ENCODE data around the gene USE1.

USE1 gene

GRCh38 chr19:17214508-17215126, 540 bp upstream of the USE1 start:
- Mint-ChIP-seq H3K4me3 (peak overlapping the region; percentile 86), H3K27ac (peak overlapping the region; percentile 99), H3K27me3 (ENCODE audit: low read depth) (no peaks in the 10 kb centered on the region), H3K4me1 (ENCODE audit: low read depth) (peaks cover 9% of the 10 kb centered on the region), H3K9me3 (no peaks in the 10 kb centered on the region), H3K36me3 (ENCODE audit: low read depth) (peaks cover 33% of the 10 kb centered on the region)

- Mint-ChIP-seq H3K4me3 (peak overlapping the region; percentile 86), H3K27ac (peak overlapping the region; percentile 65), H3K36me3 (ENCODE audit: low read depth) (peaks cover 30% of the 10 kb centered on the region), H3K4me1 (ENCODE audit: low read depth) (peaks cover 9% of the 10 kb centered on the region), H3K27me3 (ENCODE audit: low read depth) (no peaks in the 10 kb centered on the region), H3K9me3 (no peaks in the 10 kb centered on the region)
Observed at GRCh38 chr19:17216058-17216670, 1.0 kb downstream of the USE1 start.

DNA sequence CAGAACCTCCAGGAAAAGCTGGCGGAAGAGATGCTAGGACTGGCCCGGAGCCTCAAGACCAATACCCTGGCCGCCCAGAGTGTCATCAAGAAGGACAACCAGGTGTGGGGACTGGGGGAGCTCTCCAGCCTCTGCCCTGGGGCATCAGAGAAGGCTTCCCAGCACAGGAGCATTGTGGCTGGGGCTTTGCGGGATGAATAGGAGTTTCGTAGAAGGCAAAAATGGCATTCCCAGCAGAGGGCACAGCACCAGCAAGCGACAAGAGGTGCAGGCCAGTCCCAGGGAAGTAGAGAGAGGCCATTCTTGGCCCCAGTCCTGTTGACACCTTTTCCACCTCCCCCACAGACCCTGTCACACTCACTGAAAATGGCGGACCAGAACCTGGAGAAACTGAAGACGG, 4.1 kb downstream of the USE1 start:
- H3K4me1 Mint-ChIP-seq (ENCODE audit: low read depth) = peaks cover 9% of the 10 kb centered on the region
- H3K27me3 Mint-ChIP-seq (ENCODE audit: low read depth) = no peaks in the 10 kb centered on the region
- H3K9me3 Mint-ChIP-seq = no peaks in the 10 kb centered on the region
- H3K4me3 Mint-ChIP-seq = no peak overlapping the region
- peaks cover 26% of the 10 kb centered on the region for H3K36me3 Mint-ChIP-seq (ENCODE audit: low read depth)
- no peak overlapping the region for H3K27ac Mint-ChIP-seq

DNA sequence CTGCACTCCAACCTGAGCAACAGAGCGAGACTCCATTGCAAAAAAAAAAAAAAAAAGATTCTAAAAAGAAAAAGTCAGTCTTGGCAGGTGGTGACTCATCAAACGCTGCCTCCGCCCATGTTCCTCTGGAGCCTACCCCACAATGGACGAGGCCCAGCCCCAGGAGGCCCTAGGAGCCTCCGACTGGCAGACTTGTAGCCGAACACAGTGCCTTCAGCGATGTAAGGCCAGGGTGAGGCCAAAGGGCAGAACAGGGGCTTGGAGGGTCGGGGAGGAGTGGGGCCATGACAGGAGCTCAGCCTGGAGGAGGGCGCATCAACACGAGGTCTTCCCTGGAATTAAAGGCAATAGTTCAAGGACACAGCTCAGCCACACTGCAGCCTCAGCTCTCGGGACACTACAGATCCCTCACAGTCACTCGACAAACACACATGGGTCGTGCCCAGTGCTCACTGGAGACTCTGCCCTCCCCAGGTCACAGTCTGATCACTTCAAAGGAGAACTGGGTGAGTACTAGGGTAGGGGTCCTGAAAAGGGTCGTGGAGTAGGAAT, 5.1 kb downstream of the USE1 start:
- H3K4me3 Mint-ChIP-seq = no peak overlapping the region

GRCh38 chr19:17225053-17225452, 9.9 kb downstream of the USE1 start:
- Mint-ChIP-seq H3K36me3 (ENCODE audit: low read depth) (no peaks in the 10 kb centered on the region), H3K4me3 (peak overlapping the region; percentile 61), H3K9me3 (no peaks in the 10 kb centered on the region), H3K4me1 (ENCODE audit: low read depth) (peaks cover 5% of the 10 kb centered on the region), H3K27ac (no peak overlapping the region), H3K27me3 (ENCODE audit: low read depth) (no peaks in the 10 kb centered on the region)

More for the DNA sequence above, 5.1 kb downstream of the USE1 start:
- Mint-ChIP-seq H3K27ac (no peak overlapping the region), H3K27me3 (ENCODE audit: low read depth) (no peaks in the 10 kb centered on the region), H3K36me3 (ENCODE audit: low read depth) (peaks cover 23% of the 10 kb centered on the region), H3K4me1 (ENCODE audit: low read depth) (peaks cover 3% of the 10 kb centered on the region), H3K9me3 (no peaks in the 10 kb centered on the region)

GRCh38 chr19:17226002-17226933, 11.1 kb downstream of the USE1 start, which contains the start of gene OCEL1:
Gene OCEL1 (plus strand): TSS chr19:17226226. CDS start chr19:17226248, 22 bp downstream.
- Mint-ChIP-seq H3K4me1 (ENCODE audit: low read depth) (peaks cover 5% of the 10 kb centered on the region), H3K27me3 (ENCODE audit: low read depth) (no peaks in the 10 kb centered on the region), H3K9me3 (no peaks in the 10 kb centered on the region), H3K36me3 (ENCODE audit: low read depth) (no peaks in the 10 kb centered on the region), H3K27ac (peak within 1 kb of the TSS; percentile 99), H3K4me3 (peak within 1 kb of the TSS; percentile 92)

GRCh38 chr19:17227798-17228367, 12.7 kb downstream of the USE1 start:
- Mint-ChIP-seq H3K9me3 (no peaks in the 10 kb centered on the region), H3K36me3 (ENCODE audit: low read depth) (no peaks in the 10 kb centered on the region), H3K4me1 (ENCODE audit: low read depth) (peaks cover 5% of the 10 kb centered on the region), H3K27ac (no peak overlapping the region), H3K4me3 (no peak overlapping the region), H3K27me3 (ENCODE audit: low read depth) (no peaks in the 10 kb centered on the region)

GRCh38 chr19:17229890-17230289, 14.7 kb downstream of the USE1 start:
- Mint-ChIP-seq H3K27ac (no peak overlapping the region), H3K36me3 (ENCODE audit: low read depth) (no peaks in the 10 kb centered on the region), H3K4me1 (ENCODE audit: low read depth) (peaks cover 18% of the 10 kb centered on the region), H3K9me3 (no peaks in the 10 kb centered on the region), H3K4me3 (no peak overlapping the region), H3K27me3 (ENCODE audit: low read depth) (no peaks in the 10 kb centered on the region)

GRCh38 chr19:17232258-17232657, 17.1 kb downstream of the USE1 start:
- Mint-ChIP-seq H3K27ac (no peak overlapping the region), H3K4me1 (ENCODE audit: low read depth) (peaks cover 14% of the 10 kb centered on the region), H3K36me3 (ENCODE audit: low read depth) (no peaks in the 10 kb centered on the region), H3K9me3 (no peaks in the 10 kb centered on the region), H3K4me3 (no peak overlapping the region), H3K27me3 (ENCODE audit: low read depth) (no peaks in the 10 kb centered on the region)

- Mint-ChIP-seq H3K9me3 (no peaks in the 10 kb centered on the region), H3K27ac (peak overlapping the region; percentile 70), H3K36me3 (ENCODE audit: low read depth) (no peaks in the 10 kb centered on the region), H3K4me3 (peak overlapping the region; percentile 83), H3K27me3 (ENCODE audit: low read depth) (no peaks in the 10 kb centered on the region), H3K4me1 (ENCODE audit: low read depth) (peaks cover 16% of the 10 kb centered on the region)
Observed at GRCh38 chr19:17234911-17235299, 19.7 kb downstream of the USE1 start.

DNA sequence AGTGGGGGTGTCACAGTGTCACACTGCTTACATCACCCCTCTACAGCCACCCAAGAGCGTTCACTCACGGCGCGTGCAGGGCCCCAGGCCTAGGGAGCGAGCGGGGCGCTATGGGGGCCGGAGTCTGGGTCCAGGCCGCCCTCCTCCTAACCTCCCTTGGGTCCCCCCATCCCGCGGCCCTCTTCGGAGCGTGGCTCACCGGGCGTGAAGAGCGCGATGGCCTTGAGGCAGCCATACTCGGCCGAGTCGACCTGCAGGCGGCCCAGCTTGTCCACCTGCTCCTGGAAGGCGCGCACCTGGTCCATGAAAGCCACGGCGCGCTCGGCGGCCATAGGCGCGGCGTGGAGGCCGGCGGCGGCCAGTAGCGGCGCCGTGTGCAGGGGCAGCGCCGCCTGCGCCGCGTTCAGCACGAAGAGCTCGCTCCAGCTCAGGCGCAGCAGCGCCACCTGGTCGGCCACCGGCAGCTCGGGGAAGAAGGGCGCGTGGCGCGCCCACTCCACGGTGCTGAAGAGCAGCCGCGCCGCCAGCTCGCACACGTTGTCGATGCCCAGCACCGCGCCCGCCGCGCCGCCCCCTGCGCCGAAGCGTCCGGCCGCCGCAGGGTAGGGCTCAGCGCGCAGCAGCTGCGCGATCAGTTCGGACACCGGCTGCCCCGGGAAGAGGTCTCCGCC, 20.3 kb downstream of the USE1 start:
- Mint-ChIP-seq H3K27ac (peak overlapping the region; percentile 57), H3K9me3 (no peaks in the 10 kb centered on the region), H3K36me3 (ENCODE audit: low read depth) (no peaks in the 10 kb centered on the region)

DNA sequence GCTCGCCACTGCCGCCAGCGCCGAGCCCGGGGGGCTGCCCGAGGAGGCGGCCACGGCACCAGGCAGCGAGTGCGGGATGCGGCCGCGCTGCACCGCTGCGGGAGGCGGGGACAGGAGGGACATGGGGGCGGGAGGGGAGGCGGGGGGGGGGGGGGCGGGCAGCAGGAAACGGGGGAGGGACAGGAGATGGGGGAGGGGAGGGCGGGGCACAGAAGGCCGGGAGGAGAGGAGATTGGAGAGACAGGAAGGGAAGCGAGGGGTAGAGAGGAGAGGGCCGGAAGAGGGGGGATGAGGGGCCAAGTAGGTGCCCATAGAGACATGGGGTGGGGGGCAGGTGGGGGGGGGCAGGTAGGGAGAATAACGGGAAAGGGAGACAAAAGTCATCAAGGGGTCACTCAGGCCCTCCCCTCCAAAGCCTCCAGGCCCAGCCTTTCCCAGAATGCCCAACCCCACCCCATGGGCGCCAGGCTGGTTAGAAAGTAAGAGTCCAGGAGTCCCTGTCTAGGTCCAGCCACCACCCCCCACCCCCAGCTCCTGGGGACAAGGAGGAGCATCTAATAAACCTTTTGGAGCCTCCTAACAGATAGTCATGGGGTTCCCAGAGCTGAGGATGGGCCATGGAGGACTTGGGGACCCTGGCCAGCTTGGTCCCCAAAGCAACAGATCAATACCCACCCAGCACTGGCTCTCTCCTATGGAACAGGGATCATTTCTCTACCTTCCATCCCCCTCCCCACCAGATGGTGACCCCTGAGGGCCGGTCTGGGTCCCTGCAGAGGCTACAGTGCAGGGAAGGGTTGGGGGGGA, 21.0 kb downstream of the USE1 start:
- no peaks in the 10 kb centered on the region for H3K36me3 Mint-ChIP-seq (ENCODE audit: low read depth)
- no peaks in the 10 kb centered on the region for H3K9me3 Mint-ChIP-seq
- H3K4me3 Mint-ChIP-seq = peak overlapping the region; percentile 44
- H3K27ac Mint-ChIP-seq = peak overlapping the region; percentile 31
- H3K27me3 Mint-ChIP-seq (ENCODE audit: low read depth) = no peaks in the 10 kb centered on the region
- peaks cover 16% of the 10 kb centered on the region for H3K4me1 Mint-ChIP-seq (ENCODE audit: low read depth)

More for the DNA sequence above, 20.3 kb downstream of the USE1 start:
- Mint-ChIP-seq H3K4me1 (ENCODE audit: low read depth) (peaks cover 16% of the 10 kb centered on the region), H3K27me3 (ENCODE audit: low read depth) (no peaks in the 10 kb centered on the region), H3K4me3 (peak overlapping the region; percentile 83)

DNA sequence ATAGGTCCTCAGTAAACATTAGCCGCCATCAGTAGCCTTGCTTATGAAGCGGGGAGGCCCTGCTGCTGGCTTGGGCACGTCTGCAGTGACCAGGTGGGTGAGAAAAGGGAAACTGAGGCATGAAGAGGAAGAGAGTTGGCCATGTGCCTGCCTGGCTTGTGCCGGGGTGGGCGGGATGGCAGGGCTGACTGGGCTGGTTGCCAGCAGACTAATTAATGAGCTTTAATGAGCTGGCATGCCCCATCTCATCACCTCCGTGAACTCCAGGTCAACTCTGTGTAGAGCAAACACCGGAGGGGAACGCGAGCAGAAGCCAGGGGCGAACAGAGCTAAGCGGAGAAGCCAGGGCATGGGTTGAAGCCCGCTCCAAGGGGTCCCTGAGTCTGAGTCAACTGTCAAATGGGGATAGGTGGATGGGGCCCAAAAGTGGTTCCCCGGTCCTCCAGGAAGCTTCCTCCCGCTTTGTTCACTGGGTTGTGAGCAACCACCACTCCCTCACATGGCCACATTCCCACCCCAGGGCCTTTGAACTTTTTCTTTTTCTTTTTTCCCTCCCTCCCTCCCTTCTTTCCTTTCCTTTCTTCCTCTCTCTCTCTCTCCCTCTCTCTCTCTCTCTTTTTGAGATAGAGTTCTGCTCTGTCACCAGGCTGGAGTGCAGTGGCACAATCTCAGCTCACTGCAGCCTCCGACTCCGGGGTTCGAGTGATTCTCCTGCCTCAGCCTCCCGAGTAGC, 21.8 kb downstream of the USE1 start:
- H3K4me3 Mint-ChIP-seq = peak overlapping the region; percentile 25
- peak overlapping the region; percentile 67 for H3K27ac Mint-ChIP-seq
- peaks cover 16% of the 10 kb centered on the region for H3K4me1 Mint-ChIP-seq (ENCODE audit: low read depth)
- no peaks in the 10 kb centered on the region for H3K9me3 Mint-ChIP-seq
- no peaks in the 10 kb centered on the region for H3K36me3 Mint-ChIP-seq (ENCODE audit: low read depth)
- H3K27me3 Mint-ChIP-seq (ENCODE audit: low read depth) = no peaks in the 10 kb centered on the region
